AG10803 (cell line): ENCODE measurements around the gene SLC22A25.
"Not testable (repeated sequence)": the region's sequence is repeated elsewhere in the genome, so short reads cannot be mapped to it uniquely, and the experiment has no call there.

Experiments used
- DNase-seq: peaks from one replicate; pipeline ENCODE4 v3.0.0; 2010; ENCODE audit warnings: low read depth
- H3K4me3 ChIP-seq: 2 replicates; pipeline ENCODE4 v1.5.1; 2011; ENCODE audit warnings: mild to moderate bottlenecking, low read length, control low read depth
- TF ChIP-seq, protein P1 (sequence below): conservative IDR thresholded peaks from 2 replicates; pipeline ENCODE4 v1.5.1; 2011; ENCODE audit warnings: mild to moderate bottlenecking, low read length, control low read depth, inconsistent platforms

SLC22A25 gene

DNA sequence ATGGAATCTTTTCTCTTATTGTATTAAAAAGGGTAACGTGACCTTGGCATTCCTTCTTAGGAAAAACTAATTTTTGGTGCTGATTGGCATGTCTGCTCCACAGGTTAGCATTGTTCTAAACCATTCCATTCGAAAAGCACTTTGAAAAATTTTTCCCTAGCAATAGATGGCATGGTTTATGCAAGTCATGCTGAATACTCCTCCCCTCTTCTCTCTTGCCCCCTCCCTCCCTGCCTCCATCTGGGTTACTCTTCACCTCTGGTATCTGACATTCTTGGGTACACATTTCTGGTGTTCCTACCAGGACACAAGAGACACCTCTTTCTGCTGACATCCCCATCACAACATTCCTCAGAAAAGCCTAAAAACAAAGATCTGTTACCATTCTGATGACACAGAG is 1.5 kb upstream of the SLC22A25 start:
- no peak for DNase-seq
- H3K4me3 ChIP-seq: no peak overlapping the region
- TF ChIP-seq, protein P1, sequence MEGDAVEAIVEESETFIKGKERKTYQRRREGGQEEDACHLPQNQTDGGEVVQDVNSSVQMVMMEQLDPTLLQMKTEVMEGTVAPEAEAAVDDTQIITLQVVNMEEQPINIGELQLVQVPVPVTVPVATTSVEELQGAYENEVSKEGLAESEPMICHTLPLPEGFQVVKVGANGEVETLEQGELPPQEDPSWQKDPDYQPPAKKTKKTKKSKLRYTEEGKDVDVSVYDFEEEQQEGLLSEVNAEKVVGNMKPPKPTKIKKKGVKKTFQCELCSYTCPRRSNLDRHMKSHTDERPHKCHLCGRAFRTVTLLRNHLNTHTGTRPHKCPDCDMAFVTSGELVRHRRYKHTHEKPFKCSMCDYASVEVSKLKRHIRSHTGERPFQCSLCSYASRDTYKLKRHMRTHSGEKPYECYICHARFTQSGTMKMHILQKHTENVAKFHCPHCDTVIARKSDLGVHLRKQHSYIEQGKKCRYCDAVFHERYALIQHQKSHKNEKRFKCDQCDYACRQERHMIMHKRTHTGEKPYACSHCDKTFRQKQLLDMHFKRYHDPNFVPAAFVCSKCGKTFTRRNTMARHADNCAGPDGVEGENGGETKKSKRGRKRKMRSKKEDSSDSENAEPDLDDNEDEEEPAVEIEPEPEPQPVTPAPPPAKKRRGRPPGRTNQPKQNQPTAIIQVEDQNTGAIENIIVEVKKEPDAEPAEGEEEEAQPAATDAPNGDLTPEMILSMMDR: no peak

DNA sequence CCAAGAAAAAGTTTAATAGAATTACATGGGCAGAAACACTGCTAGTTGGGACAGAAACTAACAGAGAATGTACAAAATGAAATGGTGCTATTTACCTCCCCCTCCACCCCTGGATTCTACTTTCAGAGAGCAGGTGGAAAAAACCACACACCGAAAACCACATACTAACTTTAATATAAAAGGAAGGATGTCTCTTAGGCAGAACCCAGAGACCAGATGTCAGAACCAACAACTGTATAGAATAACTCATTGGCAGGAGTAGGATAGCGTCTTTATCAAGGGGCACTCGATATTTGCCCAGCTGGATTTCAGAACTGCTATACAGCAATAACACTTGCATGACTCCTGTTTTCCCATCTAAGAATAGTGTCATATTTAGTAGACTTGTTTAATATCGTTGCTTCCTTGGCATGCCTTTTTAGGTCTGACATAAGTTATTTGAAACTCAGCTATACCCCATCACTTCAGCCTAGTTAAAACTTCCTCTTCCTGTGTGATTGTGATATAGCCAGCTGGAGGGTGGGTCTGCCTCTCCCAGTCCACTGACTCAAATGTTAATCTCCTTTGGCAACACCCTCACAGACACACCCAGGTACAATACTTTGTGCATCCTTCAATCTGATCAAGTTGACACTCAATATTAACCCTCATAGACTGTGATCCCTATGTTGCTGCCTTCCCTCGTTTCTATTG is 1.2 kb downstream of the SLC22A25 start:
- no peak for DNase-seq
- TF ChIP-seq, protein P1: no peak
- H3K4me3 ChIP-seq: no peak overlapping the region

DNA sequence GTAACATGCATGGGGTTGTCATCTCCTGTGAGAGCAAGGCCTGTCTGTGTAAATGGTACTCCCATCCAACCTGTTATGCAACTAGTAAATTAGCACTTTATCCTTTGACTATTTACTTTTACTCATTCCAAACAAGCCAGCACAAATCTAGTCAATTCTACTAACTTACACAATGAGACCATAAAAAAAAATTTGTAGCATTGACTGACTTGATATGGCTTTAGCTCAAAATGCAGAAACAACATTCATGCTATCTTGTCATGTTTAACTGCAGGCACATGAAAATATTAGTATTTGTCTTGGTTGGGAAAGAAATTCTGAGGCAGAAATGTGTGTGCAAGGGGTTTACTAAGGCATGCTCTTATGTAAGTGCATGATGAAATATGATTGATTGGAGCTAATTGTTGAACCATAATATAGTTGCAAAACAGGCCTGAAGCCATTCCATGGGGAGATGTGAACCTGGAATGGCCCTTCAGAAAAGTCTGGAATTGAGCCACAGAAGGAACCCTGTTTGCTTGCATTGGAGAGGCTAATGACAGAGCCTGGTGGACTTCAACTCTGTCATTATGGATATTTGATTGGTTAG is 2.5 kb downstream of the SLC22A25 start:
- DNase-seq: no peak
- TF ChIP-seq, protein P1: no peak
- H3K4me3 ChIP-seq: no peak overlapping the region

DNA sequence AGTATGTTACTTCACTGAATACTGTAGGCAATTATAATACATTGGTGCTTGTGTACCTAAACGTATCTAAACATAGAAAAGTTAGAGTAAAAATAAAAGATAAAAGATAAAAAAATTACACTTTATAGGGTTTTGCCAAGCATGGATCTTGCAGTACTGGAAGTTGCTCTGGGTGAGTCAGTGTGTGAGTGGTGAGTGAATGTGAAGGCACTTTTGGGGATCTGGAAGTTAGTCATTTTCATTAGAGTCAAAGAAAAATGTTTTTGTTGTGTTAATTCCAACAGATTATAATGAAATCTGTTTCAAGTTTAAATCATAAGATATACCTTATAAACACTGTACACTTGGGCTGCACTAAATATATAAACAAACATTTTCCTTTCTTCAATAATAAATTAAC is 3.3 kb downstream of the SLC22A25 start:
- TF ChIP-seq, protein P1: no peak
- no peak for DNase-seq
- H3K4me3 ChIP-seq: no peak overlapping the region

DNA sequence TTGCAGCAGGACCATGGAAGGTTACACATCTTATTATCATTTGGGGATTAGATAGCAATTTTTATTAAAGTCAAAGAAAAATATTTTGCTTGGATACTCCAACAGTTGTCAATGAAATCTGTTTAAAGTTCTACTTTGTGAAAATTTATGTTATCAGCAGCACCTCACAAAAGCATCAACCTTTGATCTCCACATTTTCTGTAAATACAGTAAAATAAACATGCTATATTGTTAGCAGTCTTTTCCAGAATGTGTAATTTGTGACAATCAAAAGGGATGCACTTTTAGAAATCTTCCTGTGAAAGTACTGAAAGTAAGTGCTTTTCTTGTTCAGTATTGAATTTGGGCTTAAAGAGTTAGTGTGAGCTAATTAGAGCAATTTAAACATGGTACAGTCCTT is 4.1 kb downstream of the SLC22A25 start:
- TF ChIP-seq, protein P1: no peak
- no peak for DNase-seq
- H3K4me3 ChIP-seq: no peak overlapping the region

DNA sequence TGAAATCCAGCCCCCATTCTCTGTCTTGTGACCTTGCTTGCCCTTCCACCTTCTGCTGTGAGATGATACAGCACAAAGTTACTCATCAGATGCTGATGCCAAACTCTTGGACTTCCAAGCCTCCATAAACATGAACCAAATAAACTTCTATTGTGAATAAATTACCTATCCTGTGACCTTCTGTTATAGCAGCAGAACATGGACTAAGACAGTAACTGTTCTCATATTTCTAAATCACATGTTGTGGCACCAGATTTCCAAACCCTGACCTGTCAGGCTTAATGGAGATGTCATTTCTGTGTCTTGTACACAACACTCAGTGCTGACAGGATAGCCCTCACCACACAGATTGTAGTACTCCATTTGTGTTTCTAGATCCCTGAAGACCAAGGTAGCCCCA is 6.0 kb downstream of the SLC22A25 start:
- DNase-seq: no peak
- no peak overlapping the region for H3K4me3 ChIP-seq
- TF ChIP-seq, protein P1: no peak

DNA sequence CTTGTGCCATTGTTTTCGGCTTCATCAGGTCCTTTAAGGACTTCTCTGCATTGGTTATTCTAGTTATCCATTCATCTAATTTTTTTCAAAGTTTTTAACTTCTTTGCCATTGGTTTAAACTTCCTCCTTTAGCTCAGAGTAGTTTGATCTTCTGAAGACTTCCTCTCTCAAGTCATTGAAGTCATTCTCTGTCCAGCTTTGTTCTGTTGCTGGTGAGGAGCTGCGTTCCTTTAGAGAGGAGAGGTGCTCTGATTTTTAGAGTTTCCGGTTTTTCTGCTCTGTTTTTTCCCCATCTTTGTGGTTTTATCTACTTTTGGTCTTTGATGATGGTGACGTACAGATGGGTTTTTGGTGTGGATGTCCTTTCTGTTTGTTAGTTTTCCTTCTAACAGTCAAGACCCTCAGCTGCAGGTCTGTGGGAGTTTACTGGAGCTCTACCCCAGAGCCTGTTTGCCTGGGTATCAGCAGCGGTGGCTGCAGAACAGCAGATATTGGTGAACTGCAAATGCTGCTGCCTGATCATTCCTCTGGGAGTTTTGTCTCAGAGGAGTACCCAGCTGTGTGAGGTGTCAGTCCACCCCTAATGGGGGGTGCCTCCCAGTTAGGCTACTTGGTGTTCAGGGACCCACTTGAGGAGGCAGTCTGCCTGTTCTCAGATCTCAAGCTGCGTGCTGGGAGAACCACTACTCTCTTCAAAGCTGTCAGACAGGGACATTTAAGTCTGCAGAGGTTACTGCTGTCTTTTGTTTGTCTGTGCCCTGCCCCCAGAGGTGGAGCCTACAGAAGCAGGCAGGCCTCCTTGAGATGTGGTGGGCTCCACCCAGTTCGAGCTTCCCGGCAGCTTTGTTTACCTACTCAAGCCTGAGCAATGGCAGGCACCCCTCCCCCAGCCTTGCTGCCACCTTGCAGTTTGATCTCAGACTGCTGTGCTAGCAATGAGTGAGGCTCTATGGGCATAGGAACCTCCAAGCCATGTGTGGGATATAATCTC is 7.6 kb downstream of the SLC22A25 start:
- not testable (repeated sequence) for H3K4me3 ChIP-seq, DNase-seq
